Stomach (tissue), 4 donors: Measurements from ENCODE around the gene WBP1.

Experiments used
- CTCF ChIP-seq, 7 experiments: fragments of 450-650 bp in 4 of 7; fragments of 200-600 bp in 3 of 7; sonication (generic) in 3 of 7; IDR thresholded peaks; one replicate each; pipeline ENCODE4 v1.5.1; 2016 to 2019; ENCODE audit warnings: antibody characterized with exemption in 7 of 7, control low read depth in 2 of 7, mild to moderate bottlenecking in 1 of 7
- EP300 ChIP-seq: sonication (generic); formaldehyde crosslinking; IDR thresholded peaks from one replicate; pipeline ENCODE4 v1.6.1; 2017; ENCODE audit warnings: antibody characterized with exemption
- POLR2A ChIP-seq, 4 donors: fragments of 450-650 bp; IDR thresholded peaks; one replicate each; pipeline ENCODE4 v1.6.1; 2016; ENCODE audit warnings: antibody characterized with exemption in 4 of 4, control low read depth in 2 of 4, mild to moderate bottlenecking in 1 of 4, moderate library complexity in 1 of 4
- POLR2AphosphoS5 ChIP-seq, 3 donors: sonication (generic); formaldehyde crosslinking; IDR thresholded peaks; one replicate each; pipeline ENCODE4 v1.6.1; 2016; ENCODE audit warnings: antibody characterized with exemption in 3 of 3

GRCh38 chr2:74498500-74499266 is 40.4 kb downstream of the WBP1 start:
- no peak for TF ChIP-seq CTCF (IDR thresholded peaks at IDR 0.05)
- TF ChIP-seq POLR2AphosphoS5 (IDR thresholded peaks at IDR 0.05): no peak
- TF ChIP-seq POLR2A (IDR thresholded peaks at IDR 0.05): no peak
- no peak for TF ChIP-seq EP300
